Upper lobe of left lung (tissue), 4 donors: ENCODE data around the gene GRIA1.

Source experiments
- POLR2A ChIP-seq, 4 donors: fragments of 450-650 bp; IDR thresholded peaks; one replicate each; pipeline ENCODE4 v1.5.1; 2016 to 2017; ENCODE audit warnings: antibody characterized with exemption in 4 of 4, mild to moderate bottlenecking in 2 of 4
- POLR2AphosphoS5 ChIP-seq, 2 donors: sonication (generic); formaldehyde crosslinking; IDR thresholded peaks; one replicate each; pipeline ENCODE4 v1.5.1; 2017; ENCODE audit warnings: antibody characterized with exemption in 2 of 2
- TF ChIP-seq, protein P1 (sequence below), 6 experiments: fragments of 450-650 bp in 4 of 6; fragments of 200-600 bp in 2 of 6; sonication (generic) in 2 of 6; IDR thresholded peaks; one replicate each; pipeline ENCODE4 v1.5.1; 2016 to 2019; ENCODE audit warnings: antibody characterized with exemption in 6 of 6

DNA sequence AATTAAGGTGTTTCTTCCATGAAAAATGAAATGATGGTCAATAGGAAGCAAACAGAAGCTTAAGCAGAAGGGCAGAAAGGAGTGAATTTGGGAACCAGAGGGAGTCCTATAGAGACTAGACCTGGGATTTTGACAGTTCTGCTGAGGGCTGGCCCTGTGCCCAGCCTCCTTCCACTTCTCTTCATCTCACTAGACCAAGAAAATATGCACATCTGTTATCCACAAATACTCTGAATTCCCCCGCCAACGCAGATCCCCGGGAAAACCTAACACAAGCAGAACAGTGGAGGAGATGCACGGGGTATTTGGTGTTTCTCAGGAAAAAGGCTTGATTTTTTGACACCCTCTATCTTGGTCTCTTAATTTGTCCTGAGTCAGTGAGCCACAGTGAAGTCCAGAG is 22.7 kb downstream of the GRIA1 start:
- no peak for TF ChIP-seq POLR2A (IDR thresholded peaks at IDR 0.05)
- TF ChIP-seq POLR2AphosphoS5 (IDR thresholded peaks at IDR 0.05) = no peak
- TF ChIP-seq, protein P1, sequence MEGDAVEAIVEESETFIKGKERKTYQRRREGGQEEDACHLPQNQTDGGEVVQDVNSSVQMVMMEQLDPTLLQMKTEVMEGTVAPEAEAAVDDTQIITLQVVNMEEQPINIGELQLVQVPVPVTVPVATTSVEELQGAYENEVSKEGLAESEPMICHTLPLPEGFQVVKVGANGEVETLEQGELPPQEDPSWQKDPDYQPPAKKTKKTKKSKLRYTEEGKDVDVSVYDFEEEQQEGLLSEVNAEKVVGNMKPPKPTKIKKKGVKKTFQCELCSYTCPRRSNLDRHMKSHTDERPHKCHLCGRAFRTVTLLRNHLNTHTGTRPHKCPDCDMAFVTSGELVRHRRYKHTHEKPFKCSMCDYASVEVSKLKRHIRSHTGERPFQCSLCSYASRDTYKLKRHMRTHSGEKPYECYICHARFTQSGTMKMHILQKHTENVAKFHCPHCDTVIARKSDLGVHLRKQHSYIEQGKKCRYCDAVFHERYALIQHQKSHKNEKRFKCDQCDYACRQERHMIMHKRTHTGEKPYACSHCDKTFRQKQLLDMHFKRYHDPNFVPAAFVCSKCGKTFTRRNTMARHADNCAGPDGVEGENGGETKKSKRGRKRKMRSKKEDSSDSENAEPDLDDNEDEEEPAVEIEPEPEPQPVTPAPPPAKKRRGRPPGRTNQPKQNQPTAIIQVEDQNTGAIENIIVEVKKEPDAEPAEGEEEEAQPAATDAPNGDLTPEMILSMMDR (IDR thresholded peaks at IDR 0.05) = no peak
